ENCODE data around the gene ANO3. TPM values are rescaled to one million over a fixed set of nuclear protein-coding genes. Genes with fewer than 3 reads are reported as not detected.

The ANO3 gene
- total RNA-seq, 2 experiments from 2014 or later, result not detected

- Mint-ChIP-seq H3K4me3 (no peak overlapping the region), H3K27me3 (no peaks in the 10 kb centered on the region), H3K27ac (no peak overlapping the region), H3K9me3 (peaks cover 6% of the 10 kb centered on the region), H3K4me1 (no peaks in the 10 kb centered on the region), H3K36me3 (no peaks in the 10 kb centered on the region)
- no peak for DNase-seq
Observed at GRCh38 chr11:26507229-26507628, 175.3 kb downstream of the ANO3 start.

- H3K9me3 Mint-ChIP-seq, result peaks cover 3% of the 10 kb centered on the region
- no peaks in the 10 kb centered on the region for H3K4me1 Mint-ChIP-seq
- H3K36me3 Mint-ChIP-seq, result no peaks in the 10 kb centered on the region
- DNase-seq, result no peak
- H3K4me3 Mint-ChIP-seq, result no peak overlapping the region
- H3K27me3 Mint-ChIP-seq, result no peaks in the 10 kb centered on the region
- H3K27ac Mint-ChIP-seq, result no peak overlapping the region
Observed at GRCh38 chr11:26510164-26510563, 178.2 kb downstream of the ANO3 start.

- no peaks in the 10 kb centered on the region for H3K36me3 Mint-ChIP-seq
- DNase-seq, result no peak
- no peaks in the 10 kb centered on the region for H3K27me3 Mint-ChIP-seq
- no peaks in the 10 kb centered on the region for H3K4me1 Mint-ChIP-seq
- no peak overlapping the region for H3K27ac Mint-ChIP-seq
- no peak overlapping the region for H3K4me3 Mint-ChIP-seq
- peaks cover 3% of the 10 kb centered on the region for H3K9me3 Mint-ChIP-seq
Observed at GRCh38 chr11:26510756-26511155, 178.8 kb downstream of the ANO3 start.

GRCh38 chr11:26512196-26512595, 180.3 kb downstream of the ANO3 start:
- Mint-ChIP-seq H3K4me1 (no peaks in the 10 kb centered on the region), H3K36me3 (no peaks in the 10 kb centered on the region), H3K27me3 (no peaks in the 10 kb centered on the region), H3K9me3 (peaks cover 3% of the 10 kb centered on the region), H3K4me3 (no peak overlapping the region), H3K27ac (no peak overlapping the region)
- no peak for DNase-seq

GRCh38 chr11:26519469-26519868, 187.5 kb downstream of the ANO3 start:
- Mint-ChIP-seq H3K27ac (no peak overlapping the region), H3K4me3 (no peak overlapping the region), H3K36me3 (no peaks in the 10 kb centered on the region), H3K9me3 (no peaks in the 10 kb centered on the region), H3K27me3 (no peaks in the 10 kb centered on the region), H3K4me1 (no peaks in the 10 kb centered on the region)
- DNase-seq, result no peak

- DNase-seq, result no peak
- Mint-ChIP-seq H3K9me3 (no peaks in the 10 kb centered on the region), H3K4me3 (no peak overlapping the region), H3K27me3 (no peaks in the 10 kb centered on the region), H3K36me3 (no peaks in the 10 kb centered on the region), H3K4me1 (no peaks in the 10 kb centered on the region), H3K27ac (no peak overlapping the region)
Observed at GRCh38 chr11:26522912-26523610, 191.1 kb downstream of the ANO3 start.

GRCh38 chr11:26527685-26528084, 195.8 kb downstream of the ANO3 start:
- DNase-seq, result no peak
- no peaks in the 10 kb centered on the region for H3K4me1 Mint-ChIP-seq
- no peak overlapping the region for H3K4me3 Mint-ChIP-seq
- no peaks in the 10 kb centered on the region for H3K36me3 Mint-ChIP-seq
- no peak overlapping the region for H3K27ac Mint-ChIP-seq
- no peaks in the 10 kb centered on the region for H3K27me3 Mint-ChIP-seq
- no peaks in the 10 kb centered on the region for H3K9me3 Mint-ChIP-seq

GRCh38 chr11:26537341-26537740, 205.4 kb downstream of the ANO3 start:
- no peaks in the 10 kb centered on the region for H3K4me1 Mint-ChIP-seq
- H3K9me3 Mint-ChIP-seq, result peaks cover 9% of the 10 kb centered on the region
- no peak for DNase-seq
- H3K27ac Mint-ChIP-seq, result no peak overlapping the region
- H3K27me3 Mint-ChIP-seq, result no peaks in the 10 kb centered on the region
- no peaks in the 10 kb centered on the region for H3K36me3 Mint-ChIP-seq
- H3K4me3 Mint-ChIP-seq, result no peak overlapping the region

- Mint-ChIP-seq H3K36me3 (no peaks in the 10 kb centered on the region), H3K4me1 (no peaks in the 10 kb centered on the region), H3K27ac (no peak overlapping the region), H3K9me3 (peaks cover 9% of the 10 kb centered on the region), H3K4me3 (no peak overlapping the region), H3K27me3 (no peaks in the 10 kb centered on the region)
- no peak for DNase-seq
Observed at GRCh38 chr11:26539517-26539916, 207.6 kb downstream of the ANO3 start.

GRCh38 chr11:26541870-26542269, 209.9 kb downstream of the ANO3 start:
- Mint-ChIP-seq H3K9me3 (peaks cover 9% of the 10 kb centered on the region), H3K27ac (no peak overlapping the region), H3K4me1 (no peaks in the 10 kb centered on the region), H3K27me3 (no peaks in the 10 kb centered on the region), H3K4me3 (no peak overlapping the region), H3K36me3 (no peaks in the 10 kb centered on the region)
- DNase-seq, result no peak

- Mint-ChIP-seq H3K27me3 (no peaks in the 10 kb centered on the region), H3K4me3 (no peak overlapping the region), H3K27ac (no peak overlapping the region), H3K9me3 (peaks cover 5% of the 10 kb centered on the region), H3K36me3 (no peaks in the 10 kb centered on the region), H3K4me1 (no peaks in the 10 kb centered on the region)
- no peak for DNase-seq
Observed at GRCh38 chr11:26549176-26549575, 217.2 kb downstream of the ANO3 start.

GRCh38 chr11:26550022-26550421, 218.1 kb downstream of the ANO3 start:
- Mint-ChIP-seq H3K9me3 (peaks cover 5% of the 10 kb centered on the region), H3K27ac (no peak overlapping the region), H3K4me1 (no peaks in the 10 kb centered on the region), H3K27me3 (no peaks in the 10 kb centered on the region), H3K4me3 (no peak overlapping the region), H3K36me3 (no peaks in the 10 kb centered on the region)
- DNase-seq, result no peak

GRCh38 chr11:26551186-26551801, 219.4 kb downstream of the ANO3 start:
- DNase-seq, result no peak
- no peaks in the 10 kb centered on the region for H3K27me3 Mint-ChIP-seq
- H3K4me1 Mint-ChIP-seq, result no peaks in the 10 kb centered on the region
- H3K4me3 Mint-ChIP-seq, result no peak overlapping the region
- H3K27ac Mint-ChIP-seq, result no peak overlapping the region
- no peaks in the 10 kb centered on the region for H3K36me3 Mint-ChIP-seq
- H3K9me3 Mint-ChIP-seq, result peaks cover 5% of the 10 kb centered on the region

GRCh38 chr11:26553182-26553581, 221.3 kb downstream of the ANO3 start:
- Mint-ChIP-seq H3K36me3 (no peaks in the 10 kb centered on the region), H3K4me3 (no peak overlapping the region), H3K27me3 (no peaks in the 10 kb centered on the region), H3K27ac (no peak overlapping the region), H3K9me3 (peaks cover 5% of the 10 kb centered on the region), H3K4me1 (no peaks in the 10 kb centered on the region)
- DNase-seq, result no peak

- Mint-ChIP-seq H3K4me3 (no peak overlapping the region), H3K27me3 (no peaks in the 10 kb centered on the region), H3K27ac (no peak overlapping the region), H3K4me1 (no peaks in the 10 kb centered on the region), H3K9me3 (peaks cover 5% of the 10 kb centered on the region), H3K36me3 (no peaks in the 10 kb centered on the region)
- DNase-seq, result no peak
Observed at GRCh38 chr11:26554455-26554854, 222.5 kb downstream of the ANO3 start.

- peaks cover 5% of the 10 kb centered on the region for H3K9me3 Mint-ChIP-seq
Observed at GRCh38 chr11:26556582-26556981, 224.7 kb downstream of the ANO3 start.

More at GRCh38 chr11:26556582-26556981, 224.7 kb downstream of the ANO3 start:
- no peak overlapping the region for H3K27ac Mint-ChIP-seq
- no peaks in the 10 kb centered on the region for H3K4me1 Mint-ChIP-seq
- no peaks in the 10 kb centered on the region for H3K36me3 Mint-ChIP-seq
- no peaks in the 10 kb centered on the region for H3K27me3 Mint-ChIP-seq
- H3K4me3 Mint-ChIP-seq, result no peak overlapping the region
- DNase-seq, result no peak
